Measurements from ENCODE around the gene ALK.
"Not testable (repeated sequence)": the region's sequence is repeated elsewhere in the genome, so short reads cannot be mapped to it uniquely, and the experiment has no call there.

The ALK gene

GRCh38 chr2:29837925-29838324, 83.5 kb downstream of the ALK start:
- DNase-seq = no peak

GRCh38 chr2:29834624-29835023, 86.8 kb downstream of the ALK start:
- no peak for DNase-seq

- no peak for DNase-seq
Measured at GRCh38 chr2:29834036-29834540, 87.3 kb downstream of the ALK start.

GRCh38 chr2:29831560-29831959, 89.8 kb downstream of the ALK start:
- DNase-seq = no peak

GRCh38 chr2:29829841-29830240, 91.5 kb downstream of the ALK start:
- DNase-seq = no peak

- not testable (repeated sequence) for DNase-seq
Measured at GRCh38 chr2:29824145-29824544, 97.2 kb downstream of the ALK start.

GRCh38 chr2:29821591-29821990, 99.8 kb downstream of the ALK start:
- no peak for DNase-seq

- no peak for DNase-seq
Measured at GRCh38 chr2:29819570-29819969, 101.8 kb downstream of the ALK start.

GRCh38 chr2:29817801-29818680, 103.3 kb downstream of the ALK start:
- no peak for DNase-seq

- DNase-seq = no peak
Measured at GRCh38 chr2:29817299-29817698, 104.1 kb downstream of the ALK start.

GRCh38 chr2:29816651-29817050, 104.7 kb downstream of the ALK start:
- no peak for DNase-seq

GRCh38 chr2:29811378-29811777, 110.0 kb downstream of the ALK start:
- no peak for DNase-seq

GRCh38 chr2:29810956-29811355, 110.4 kb downstream of the ALK start:
- no peak for DNase-seq

- no peak for DNase-seq
Measured at GRCh38 chr2:29808321-29808720, 113.1 kb downstream of the ALK start.

- no peak for DNase-seq
Measured at GRCh38 chr2:29807082-29807481, 114.3 kb downstream of the ALK start.

GRCh38 chr2:29806461-29806860, 114.9 kb downstream of the ALK start:
- no peak for DNase-seq

- no peak for DNase-seq
Measured at GRCh38 chr2:29804671-29805070, 116.7 kb downstream of the ALK start.

GRCh38 chr2:29803537-29803936, 117.8 kb downstream of the ALK start:
- no peak for DNase-seq

- DNase-seq = no peak
Measured at GRCh38 chr2:29802986-29803385, 118.4 kb downstream of the ALK start.

- DNase-seq = no peak
Measured at GRCh38 chr2:29799628-29800027, 121.8 kb downstream of the ALK start.

- DNase-seq = no peak
Measured at GRCh38 chr2:29797916-29798315, 123.5 kb downstream of the ALK start.

- DNase-seq = no peak
Measured at GRCh38 chr2:29796446-29796845, 124.9 kb downstream of the ALK start.

GRCh38 chr2:29789911-29790485, 131.4 kb downstream of the ALK start:
- no peak for DNase-seq
